Measurements from ENCODE around the gene MXI1.

Gene MXI1

GRCh38 chr10:110336111-110336721 lies 128.8 kb downstream of the MXI1 start:
- TF ChIP-seq, protein P1, sequence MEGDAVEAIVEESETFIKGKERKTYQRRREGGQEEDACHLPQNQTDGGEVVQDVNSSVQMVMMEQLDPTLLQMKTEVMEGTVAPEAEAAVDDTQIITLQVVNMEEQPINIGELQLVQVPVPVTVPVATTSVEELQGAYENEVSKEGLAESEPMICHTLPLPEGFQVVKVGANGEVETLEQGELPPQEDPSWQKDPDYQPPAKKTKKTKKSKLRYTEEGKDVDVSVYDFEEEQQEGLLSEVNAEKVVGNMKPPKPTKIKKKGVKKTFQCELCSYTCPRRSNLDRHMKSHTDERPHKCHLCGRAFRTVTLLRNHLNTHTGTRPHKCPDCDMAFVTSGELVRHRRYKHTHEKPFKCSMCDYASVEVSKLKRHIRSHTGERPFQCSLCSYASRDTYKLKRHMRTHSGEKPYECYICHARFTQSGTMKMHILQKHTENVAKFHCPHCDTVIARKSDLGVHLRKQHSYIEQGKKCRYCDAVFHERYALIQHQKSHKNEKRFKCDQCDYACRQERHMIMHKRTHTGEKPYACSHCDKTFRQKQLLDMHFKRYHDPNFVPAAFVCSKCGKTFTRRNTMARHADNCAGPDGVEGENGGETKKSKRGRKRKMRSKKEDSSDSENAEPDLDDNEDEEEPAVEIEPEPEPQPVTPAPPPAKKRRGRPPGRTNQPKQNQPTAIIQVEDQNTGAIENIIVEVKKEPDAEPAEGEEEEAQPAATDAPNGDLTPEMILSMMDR (IDR thresholded peaks at IDR 0.05; ENCODE audit: low read length, missing control alignments), result peak; percentile 31
- peak; percentile 98 for DNase-seq (ENCODE audit: low read depth)
- no peak overlapping the region for H3K4me3 ChIP-seq (replicated peaks; ENCODE audit: low read depth, low read length)
